ENCODE data around the gene ALK. TPM values are rescaled to one million over a fixed set of nuclear protein-coding genes. Genes with fewer than 3 reads are reported as not detected.

Gene ALK
- total RNA-seq, 1 donor from 2014 or later, result not detected

GRCh38 chr2:29819570-29819969 is 101.8 kb downstream of the ALK start:
- H3K4me3 Mint-ChIP-seq, result no peak overlapping the region
- peaks cover 2% of the 10 kb centered on the region for H3K27me3 Mint-ChIP-seq (ENCODE audit: insufficient read depth)
- H3K27ac Mint-ChIP-seq, result no peak overlapping the region
- H3K9me3 Mint-ChIP-seq, result no peaks in the 10 kb centered on the region
- no peaks in the 10 kb centered on the region for H3K36me3 Mint-ChIP-seq (ENCODE audit: low read depth)
- no peak for DNase-seq (ENCODE audit: low spot score)
- no peaks in the 10 kb centered on the region for H3K4me1 Mint-ChIP-seq (ENCODE audit: low read depth)
- intact Hi-C loops (cut with micrococcal nuclease), result no loop called here

GRCh38 chr2:29817801-29818680 is 103.3 kb downstream of the ALK start:
- intact Hi-C loops (cut with micrococcal nuclease), result no loop called here
- no peaks in the 10 kb centered on the region for H3K4me1 Mint-ChIP-seq (ENCODE audit: low read depth)
- H3K9me3 Mint-ChIP-seq, result no peaks in the 10 kb centered on the region
- no peaks in the 10 kb centered on the region for H3K36me3 Mint-ChIP-seq (ENCODE audit: low read depth)
- H3K27ac Mint-ChIP-seq, result no peak overlapping the region
- no peak overlapping the region for H3K4me3 Mint-ChIP-seq
- H3K27me3 Mint-ChIP-seq (ENCODE audit: insufficient read depth), result peaks cover 2% of the 10 kb centered on the region
- no peak for DNase-seq (ENCODE audit: low spot score)

DNA sequence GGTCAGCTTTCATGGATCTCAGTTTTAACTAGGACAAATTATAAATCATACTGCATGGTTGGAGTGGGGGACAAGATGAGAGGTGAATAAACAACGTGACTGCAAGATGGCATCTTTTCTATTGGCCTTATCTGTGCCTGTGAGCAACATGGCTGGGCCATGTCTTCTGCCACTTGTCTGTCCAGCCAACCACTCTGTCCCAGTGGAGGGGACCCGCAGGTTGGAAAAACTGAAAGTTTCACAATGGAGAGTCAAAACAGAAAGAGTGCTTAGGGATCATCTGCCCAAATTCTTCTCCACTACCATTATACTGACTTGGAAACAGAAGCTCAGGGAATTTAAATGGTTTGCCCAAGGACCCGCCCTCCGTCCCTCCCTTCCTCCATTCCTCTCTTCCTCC is 104.1 kb downstream of the ALK start:
- Mint-ChIP-seq H3K9me3 (no peaks in the 10 kb centered on the region), H3K27me3 (ENCODE audit: insufficient read depth) (peaks cover 2% of the 10 kb centered on the region), H3K4me1 (ENCODE audit: low read depth) (no peaks in the 10 kb centered on the region), H3K27ac (no peak overlapping the region), H3K36me3 (ENCODE audit: low read depth) (no peaks in the 10 kb centered on the region), H3K4me3 (no peak overlapping the region)
- no peak for DNase-seq (ENCODE audit: low spot score)
- intact Hi-C loops (cut with micrococcal nuclease), result no loop called here

DNA sequence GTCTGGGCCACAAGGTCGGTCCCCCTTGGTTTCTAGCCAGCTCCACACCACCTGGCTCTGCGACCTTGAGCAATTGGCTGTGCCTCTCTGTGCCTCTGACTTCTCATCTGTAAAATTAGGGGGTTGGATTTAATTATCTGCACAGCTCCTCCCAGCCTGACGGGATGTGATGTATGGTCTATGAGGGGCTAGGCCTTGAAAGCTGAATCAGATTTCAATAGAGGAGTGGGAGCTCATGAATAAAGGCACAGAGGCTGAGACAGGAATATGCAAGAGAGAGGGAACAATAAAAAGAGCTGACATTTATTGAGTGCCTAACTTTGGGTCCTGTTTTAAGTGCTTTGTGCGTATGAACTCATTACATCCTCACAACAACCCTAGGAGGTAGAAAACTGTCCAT is 104.7 kb downstream of the ALK start:
- no peak overlapping the region for H3K27ac Mint-ChIP-seq
- peaks cover 2% of the 10 kb centered on the region for H3K27me3 Mint-ChIP-seq (ENCODE audit: insufficient read depth)
- no peaks in the 10 kb centered on the region for H3K36me3 Mint-ChIP-seq (ENCODE audit: low read depth)
- no peak for DNase-seq (ENCODE audit: low spot score)
- no peak overlapping the region for H3K4me3 Mint-ChIP-seq
- intact Hi-C loops (cut with micrococcal nuclease), result no loop called here
- no peaks in the 10 kb centered on the region for H3K4me1 Mint-ChIP-seq (ENCODE audit: low read depth)
- H3K9me3 Mint-ChIP-seq, result no peaks in the 10 kb centered on the region

- Mint-ChIP-seq H3K9me3 (no peaks in the 10 kb centered on the region), H3K36me3 (ENCODE audit: low read depth) (no peaks in the 10 kb centered on the region), H3K4me3 (no peak overlapping the region), H3K27me3 (ENCODE audit: insufficient read depth) (no peaks in the 10 kb centered on the region), H3K27ac (no peak overlapping the region), H3K4me1 (ENCODE audit: low read depth) (no peaks in the 10 kb centered on the region)
- intact Hi-C loops (cut with micrococcal nuclease), result no loop called here
- DNase-seq (ENCODE audit: low spot score), result no peak
Observed at GRCh38 chr2:29811378-29811777, 110.0 kb downstream of the ALK start.

DNA sequence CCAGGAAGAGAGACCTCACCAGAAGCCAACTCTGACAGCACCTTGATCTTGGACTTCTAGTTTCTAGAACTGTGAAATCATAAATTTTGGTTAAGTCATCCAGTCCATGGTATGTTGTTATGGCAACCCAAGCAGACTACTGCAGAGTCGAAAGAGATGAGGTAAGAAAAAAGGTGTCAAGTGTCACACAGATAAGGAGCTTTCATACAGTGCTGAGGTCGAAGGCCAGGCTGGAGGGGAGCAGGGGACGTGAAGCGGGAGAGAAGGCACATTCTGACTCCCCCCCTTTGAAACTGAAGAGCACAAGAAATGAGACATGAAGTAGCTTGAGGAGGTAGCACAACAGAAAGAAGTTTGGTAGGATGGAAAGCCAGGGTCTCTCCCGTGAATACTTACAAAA is 110.4 kb downstream of the ALK start:
- no peak for DNase-seq (ENCODE audit: low spot score)
- intact Hi-C loops (cut with micrococcal nuclease), result no loop called here
- Mint-ChIP-seq H3K27ac (no peak overlapping the region), H3K9me3 (no peaks in the 10 kb centered on the region), H3K4me1 (ENCODE audit: low read depth) (no peaks in the 10 kb centered on the region), H3K4me3 (no peak overlapping the region), H3K36me3 (ENCODE audit: low read depth) (no peaks in the 10 kb centered on the region), H3K27me3 (ENCODE audit: insufficient read depth) (no peaks in the 10 kb centered on the region)

GRCh38 chr2:29808321-29808720 is 113.1 kb downstream of the ALK start:
- no peak overlapping the region for H3K4me3 Mint-ChIP-seq
- no peaks in the 10 kb centered on the region for H3K36me3 Mint-ChIP-seq (ENCODE audit: low read depth)
- no peak overlapping the region for H3K27ac Mint-ChIP-seq
- no peaks in the 10 kb centered on the region for H3K27me3 Mint-ChIP-seq (ENCODE audit: insufficient read depth)
- no peak for DNase-seq (ENCODE audit: low spot score)
- no peaks in the 10 kb centered on the region for H3K4me1 Mint-ChIP-seq (ENCODE audit: low read depth)
- intact Hi-C loops (cut with micrococcal nuclease), result no loop called here
- H3K9me3 Mint-ChIP-seq, result no peaks in the 10 kb centered on the region

- H3K9me3 Mint-ChIP-seq, result no peaks in the 10 kb centered on the region
- no peaks in the 10 kb centered on the region for H3K27me3 Mint-ChIP-seq (ENCODE audit: insufficient read depth)
- H3K4me3 Mint-ChIP-seq, result no peak overlapping the region
- H3K27ac Mint-ChIP-seq, result no peak overlapping the region
- intact Hi-C loops (cut with micrococcal nuclease), result no loop called here
- no peaks in the 10 kb centered on the region for H3K36me3 Mint-ChIP-seq (ENCODE audit: low read depth)
- DNase-seq (ENCODE audit: low spot score), result no peak
- no peaks in the 10 kb centered on the region for H3K4me1 Mint-ChIP-seq (ENCODE audit: low read depth)
Observed at GRCh38 chr2:29807082-29807481, 114.3 kb downstream of the ALK start.

- DNase-seq (ENCODE audit: low spot score), result no peak
Observed at GRCh38 chr2:29806461-29806860, 114.9 kb downstream of the ALK start.

DNA sequence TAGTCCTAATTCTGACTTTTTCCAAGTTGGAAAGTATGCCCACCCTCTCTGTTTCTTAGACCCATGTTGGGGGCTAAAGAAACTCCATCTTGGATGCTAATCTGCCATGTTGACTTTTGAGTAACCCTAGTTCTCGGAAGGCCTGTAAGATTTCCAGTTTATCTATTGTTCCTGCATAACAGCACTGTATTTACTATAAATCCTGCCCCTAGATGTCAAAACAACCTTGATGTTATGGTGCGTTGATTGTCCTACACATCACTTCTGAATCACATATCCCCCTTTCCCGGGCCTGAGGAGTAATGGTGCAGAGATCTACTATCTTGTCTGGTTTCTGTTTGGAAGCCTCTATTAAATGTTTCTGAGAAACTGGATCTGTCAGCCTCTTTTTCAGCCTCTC is 116.7 kb downstream of the ALK start:
- no peaks in the 10 kb centered on the region for H3K9me3 Mint-ChIP-seq
- no peaks in the 10 kb centered on the region for H3K4me1 Mint-ChIP-seq (ENCODE audit: low read depth)
- H3K4me3 Mint-ChIP-seq, result no peak overlapping the region
- no peak for DNase-seq (ENCODE audit: low spot score)
- intact Hi-C loops (cut with micrococcal nuclease), result no loop called here
- no peaks in the 10 kb centered on the region for H3K36me3 Mint-ChIP-seq (ENCODE audit: low read depth)
- H3K27ac Mint-ChIP-seq, result no peak overlapping the region
- peaks cover 4% of the 10 kb centered on the region for H3K27me3 Mint-ChIP-seq (ENCODE audit: insufficient read depth)

More at GRCh38 chr2:29806461-29806860, 114.9 kb downstream of the ALK start:
- Mint-ChIP-seq H3K36me3 (ENCODE audit: low read depth) (no peaks in the 10 kb centered on the region), H3K4me1 (ENCODE audit: low read depth) (no peaks in the 10 kb centered on the region), H3K9me3 (no peaks in the 10 kb centered on the region), H3K27ac (no peak overlapping the region), H3K4me3 (no peak overlapping the region), H3K27me3 (ENCODE audit: insufficient read depth) (no peaks in the 10 kb centered on the region)
- intact Hi-C loops (cut with micrococcal nuclease), result no loop called here

DNA sequence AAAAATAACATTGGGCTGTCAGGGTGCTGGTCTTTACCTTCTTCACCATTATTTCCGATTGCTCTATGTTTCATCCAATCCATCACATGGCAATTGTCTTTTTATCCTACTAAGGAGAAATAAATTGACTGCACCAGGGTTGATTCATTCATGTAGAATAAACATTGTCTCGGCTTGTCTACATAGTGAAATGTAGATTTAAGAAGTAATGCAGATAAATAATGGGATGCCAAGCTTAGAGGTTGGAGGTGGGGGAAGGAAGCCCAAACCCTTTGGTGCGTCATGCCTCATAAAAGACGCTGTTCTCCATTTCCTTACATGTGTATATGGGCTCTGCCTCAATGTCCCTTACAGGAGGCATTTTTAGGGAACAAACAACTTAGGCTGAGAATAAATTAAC is 117.8 kb downstream of the ALK start:
- DNase-seq (ENCODE audit: low spot score), result no peak
- Mint-ChIP-seq H3K27me3 (ENCODE audit: insufficient read depth) (peaks cover 5% of the 10 kb centered on the region), H3K4me1 (ENCODE audit: low read depth) (no peaks in the 10 kb centered on the region), H3K4me3 (no peak overlapping the region), H3K9me3 (no peaks in the 10 kb centered on the region), H3K27ac (no peak overlapping the region), H3K36me3 (ENCODE audit: low read depth) (no peaks in the 10 kb centered on the region)
- intact Hi-C loops (cut with micrococcal nuclease), result no loop called here

- no peaks in the 10 kb centered on the region for H3K4me1 Mint-ChIP-seq (ENCODE audit: low read depth)
- no peak overlapping the region for H3K4me3 Mint-ChIP-seq
- no peak for DNase-seq (ENCODE audit: low spot score)
- no peaks in the 10 kb centered on the region for H3K36me3 Mint-ChIP-seq (ENCODE audit: low read depth)
- intact Hi-C loops (cut with micrococcal nuclease), result no loop called here
- H3K27me3 Mint-ChIP-seq (ENCODE audit: insufficient read depth), result peaks cover 5% of the 10 kb centered on the region
- no peak overlapping the region for H3K27ac Mint-ChIP-seq
- H3K9me3 Mint-ChIP-seq, result no peaks in the 10 kb centered on the region
Observed at GRCh38 chr2:29802986-29803385, 118.4 kb downstream of the ALK start.

GRCh38 chr2:29799628-29800027 is 121.8 kb downstream of the ALK start:
- H3K27ac Mint-ChIP-seq, result no peak overlapping the region
- intact Hi-C loops (cut with micrococcal nuclease), result no loop called here
- DNase-seq (ENCODE audit: low spot score), result no peak
- peaks cover 5% of the 10 kb centered on the region for H3K27me3 Mint-ChIP-seq (ENCODE audit: insufficient read depth)
- no peaks in the 10 kb centered on the region for H3K36me3 Mint-ChIP-seq (ENCODE audit: low read depth)
- H3K4me3 Mint-ChIP-seq, result no peak overlapping the region
- H3K9me3 Mint-ChIP-seq, result no peaks in the 10 kb centered on the region
- no peaks in the 10 kb centered on the region for H3K4me1 Mint-ChIP-seq (ENCODE audit: low read depth)

- Mint-ChIP-seq H3K9me3 (no peaks in the 10 kb centered on the region), H3K36me3 (ENCODE audit: low read depth) (no peaks in the 10 kb centered on the region), H3K4me1 (ENCODE audit: low read depth) (no peaks in the 10 kb centered on the region), H3K27ac (no peak overlapping the region), H3K4me3 (no peak overlapping the region), H3K27me3 (ENCODE audit: insufficient read depth) (peaks cover 5% of the 10 kb centered on the region)
- intact Hi-C loops (cut with micrococcal nuclease), result no loop called here
- DNase-seq (ENCODE audit: low spot score), result no peak
Observed at GRCh38 chr2:29797916-29798315, 123.5 kb downstream of the ALK start.
